ENCODE data around the gene MAPRE3. TPM values are rescaled to one million over a fixed set of nuclear protein-coding genes. Genes with fewer than 3 reads are reported as not detected.

Gene MAPRE3
- total and polyA plus RNA-seq, 8 donors, result 4.7 to 56.8 (median 10.1) TPM

DNA sequence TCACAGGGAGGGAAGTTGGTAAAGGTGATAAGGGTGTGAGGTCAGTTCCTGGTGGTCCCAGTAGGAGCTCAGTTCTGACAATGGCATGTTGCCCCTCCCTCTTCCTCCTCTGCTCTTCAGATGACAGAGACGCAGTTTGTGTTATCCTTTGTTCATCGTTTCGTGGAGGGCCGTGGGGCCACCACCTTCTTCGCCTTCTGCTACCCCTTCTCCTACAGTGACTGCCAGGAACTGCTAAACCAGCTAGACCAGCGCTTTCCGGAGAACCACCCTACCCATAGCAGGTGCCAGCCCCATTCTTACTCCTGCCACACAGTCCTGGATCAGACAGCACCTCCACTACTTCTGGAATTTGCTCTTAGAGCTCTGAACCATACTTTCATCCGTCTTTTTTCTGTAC lies 83.3 kb downstream of the MAPRE3 start:
- Histone ChIP-seq H3K4me3 (no peak overlapping the region), H3K27ac (no peak overlapping the region), H3K36me3 (peaks cover 0 to 13% (median 3%) of the 10 kb centered on the region in 3 donors), H3K4me1 (peaks cover 0 to 6% (median 0%) of the 10 kb centered on the region in 3 donors), H3K27me3 (no peaks in the 10 kb centered on the region), H3K9me3 (no peaks in the 10 kb centered on the region)
- WGBS, 2 donors, result 87 to 89% methylated on average over 8 of the region's 8 CpGs
- intact Hi-C loops (cut with DNase I), result no loop called here
- TF ChIP-seq, protein P1, sequence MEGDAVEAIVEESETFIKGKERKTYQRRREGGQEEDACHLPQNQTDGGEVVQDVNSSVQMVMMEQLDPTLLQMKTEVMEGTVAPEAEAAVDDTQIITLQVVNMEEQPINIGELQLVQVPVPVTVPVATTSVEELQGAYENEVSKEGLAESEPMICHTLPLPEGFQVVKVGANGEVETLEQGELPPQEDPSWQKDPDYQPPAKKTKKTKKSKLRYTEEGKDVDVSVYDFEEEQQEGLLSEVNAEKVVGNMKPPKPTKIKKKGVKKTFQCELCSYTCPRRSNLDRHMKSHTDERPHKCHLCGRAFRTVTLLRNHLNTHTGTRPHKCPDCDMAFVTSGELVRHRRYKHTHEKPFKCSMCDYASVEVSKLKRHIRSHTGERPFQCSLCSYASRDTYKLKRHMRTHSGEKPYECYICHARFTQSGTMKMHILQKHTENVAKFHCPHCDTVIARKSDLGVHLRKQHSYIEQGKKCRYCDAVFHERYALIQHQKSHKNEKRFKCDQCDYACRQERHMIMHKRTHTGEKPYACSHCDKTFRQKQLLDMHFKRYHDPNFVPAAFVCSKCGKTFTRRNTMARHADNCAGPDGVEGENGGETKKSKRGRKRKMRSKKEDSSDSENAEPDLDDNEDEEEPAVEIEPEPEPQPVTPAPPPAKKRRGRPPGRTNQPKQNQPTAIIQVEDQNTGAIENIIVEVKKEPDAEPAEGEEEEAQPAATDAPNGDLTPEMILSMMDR (IDR thresholded peaks at IDR 0.05), result no peak
- no peak for ATAC-seq
- DNase-seq, result no peak
- no peak for FAIRE-seq

DNA sequence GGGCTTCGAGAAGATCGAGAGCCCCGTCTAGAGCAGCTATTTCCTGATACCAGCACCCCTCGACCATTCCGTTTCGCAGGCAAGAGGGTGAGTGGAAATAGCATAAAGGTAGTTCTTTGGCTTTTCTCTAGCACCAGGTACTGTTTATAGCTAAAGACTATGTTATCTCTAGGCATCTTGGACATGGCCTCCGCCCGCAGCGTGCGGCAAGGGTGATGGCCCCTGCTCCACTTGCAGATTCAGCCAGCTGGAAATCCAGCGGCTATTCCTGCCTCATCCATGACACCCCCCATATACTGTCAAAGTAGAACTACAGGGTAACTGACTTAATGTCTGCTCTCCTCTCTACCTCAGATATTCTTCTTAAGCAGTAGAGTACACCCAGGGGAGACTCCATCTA lies 84.3 kb downstream of the MAPRE3 start:
- FAIRE-seq (no peak), DNase-seq (no peak), ATAC-seq (no peak)
- no peaks in the 10 kb centered on the region for H3K27me3 ChIP-seq
- H3K4me3 ChIP-seq, result no peak overlapping the region
- H3K4me1 ChIP-seq, result peaks cover 0 to 9% (median 5%) of the 10 kb centered on the region in 3 donors
- WGBS, 2 donors, result 94 to 97% methylated on average over 11 of the region's 11 CpGs
- peaks cover 0 to 13% (median 3%) of the 10 kb centered on the region in 3 donors for H3K36me3 ChIP-seq
- H3K9me3 ChIP-seq, result no peaks in the 10 kb centered on the region
- no peak overlapping the region for H3K27ac ChIP-seq
- TF ChIP-seq, protein P1 (IDR thresholded peaks at IDR 0.05), result no peak
- intact Hi-C loops (cut with DNase I), result no loop called here

DNA sequence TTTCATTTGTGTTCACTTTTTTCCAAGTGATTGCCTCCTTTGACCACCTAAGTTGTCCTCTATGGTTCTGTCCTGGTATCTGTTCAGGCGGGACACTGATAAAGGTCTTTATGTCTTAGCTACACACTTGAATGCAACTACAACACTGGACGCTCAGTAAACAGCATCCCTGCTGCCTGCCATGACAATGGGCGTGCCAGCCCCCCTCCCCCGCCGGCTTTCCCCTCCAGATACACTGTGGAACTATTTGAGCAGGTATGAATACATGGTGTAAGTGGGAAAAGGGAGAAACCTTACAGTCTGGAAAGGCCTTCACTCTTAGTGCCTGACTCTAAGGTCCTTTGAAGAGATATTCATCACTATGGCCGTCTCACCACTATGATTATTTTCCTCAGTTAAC lies 86.7 kb downstream of the MAPRE3 start:
- Histone ChIP-seq H3K36me3 (peaks cover 0 to 13% (median 3%) of the 10 kb centered on the region in 3 donors), H3K4me3 (no peak overlapping the region), H3K4me1 (peaks cover 0 to 13% (median 8%) of the 10 kb centered on the region in 3 donors), H3K27ac (no peak overlapping the region), H3K9me3 (no peaks in the 10 kb centered on the region), H3K27me3 (no peaks in the 10 kb centered on the region)
- TF ChIP-seq, protein P1 (IDR thresholded peaks at IDR 0.05), result no peak
- DNase-seq, result no peak
- 88 to 95% methylated on average over 6 of the region's 6 CpGs for WGBS, 2 donors
- ATAC-seq, result no peak
- FAIRE-seq, result no peak
- intact Hi-C loops (cut with DNase I), result no loop called here

DNA sequence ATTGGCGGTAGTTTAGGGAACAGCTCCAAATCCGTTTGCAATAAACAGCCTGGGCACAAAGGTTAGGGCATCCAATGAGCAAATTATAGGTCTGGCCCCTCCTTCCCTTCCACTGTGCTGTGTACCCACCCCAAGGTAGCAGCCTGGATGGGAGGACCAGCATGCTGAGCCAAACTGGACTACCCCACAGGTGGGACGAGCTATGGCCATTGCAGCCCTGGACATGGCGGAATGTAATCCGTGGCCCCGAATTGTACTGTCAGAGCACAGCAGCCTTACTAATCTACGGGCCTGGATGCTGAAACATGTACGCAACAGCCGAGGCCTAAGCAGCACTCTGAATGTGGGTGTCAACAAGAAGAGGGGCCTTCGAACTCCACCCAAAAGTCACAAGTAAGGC lies 87.8 kb downstream of the MAPRE3 start:
- FAIRE-seq (no peak), ATAC-seq (no peak)
- intact Hi-C loops (cut with DNase I), result no loop called here

More for the DNA sequence above, 87.8 kb downstream of the MAPRE3 start:
- TF ChIP-seq, protein P1 (IDR thresholded peaks at IDR 0.05), result no peak
- Histone ChIP-seq H3K9me3 (no peaks in the 10 kb centered on the region), H3K27ac (no peak overlapping the region), H3K36me3 (peaks cover 0 to 13% (median 3%) of the 10 kb centered on the region in 3 donors), H3K4me1 (peaks cover 0 to 13% (median 8%) of the 10 kb centered on the region in 3 donors), H3K27me3 (no peaks in the 10 kb centered on the region), H3K4me3 (no peak overlapping the region)
- DNase-seq, result no peak
- WGBS, 2 donors, result 88 to 91% methylated on average over 10 of the region's 10 CpGs
